ENCODE measurements around the gene AR. TPM values are rescaled to one million over a fixed set of nuclear protein-coding genes. Genes with fewer than 3 reads are reported as not detected.
"Not testable (repeated sequence)": the region's sequence is repeated elsewhere in the genome, so short reads cannot be mapped to it uniquely, and the experiment has no call there.

Gene AR
- total and polyA plus RNA-seq, 2 donors, result 1.7 to 6.0 TPM

- Histone ChIP-seq H3K27ac (ENCODE audit: low read depth in 1 of 2, low read length in 1 of 2) (no peak overlapping the region), H3K9me3 (ENCODE audit: control insufficient read depth in 2 of 2, insufficient read depth in 1 of 2, low read length in 1 of 2) (no peaks in the 10 kb centered on the region), H3K4me3 (ENCODE audit: low read length in 2 of 2) (no peak overlapping the region), H3K4me1 (ENCODE audit: control insufficient read depth in 2 of 2, insufficient read depth in 2 of 2, low read length in 2 of 2) (no peaks in the 10 kb centered on the region), H3K27me3 (ENCODE audit: control insufficient read depth in 2 of 2, insufficient read depth in 1 of 2, low read length in 1 of 2) (no peaks in the 10 kb centered on the region), H3K36me3 (ENCODE audit: control insufficient read depth in 2 of 2, insufficient read depth in 2 of 2, low read length in 1 of 2) (no peaks in the 10 kb centered on the region)
- DNase-seq (ENCODE audit: low read depth in 6 of 9, low spot score in 9 of 9), result no peak
These were observed 69.5 kb downstream of the AR start for GRCh38 chrX:67613366-67613765.

GRCh38 chrX:67613996-67614395, 70.2 kb downstream of the AR start:
- DNase-seq (ENCODE audit: low read depth in 6 of 9, low spot score in 9 of 9), result no peak
- Histone ChIP-seq H3K36me3 (ENCODE audit: control insufficient read depth in 2 of 2, insufficient read depth in 2 of 2, low read length in 1 of 2) (no peaks in the 10 kb centered on the region), H3K27me3 (ENCODE audit: control insufficient read depth in 2 of 2, insufficient read depth in 1 of 2, low read length in 1 of 2) (no peaks in the 10 kb centered on the region), H3K27ac (ENCODE audit: low read depth in 1 of 2, low read length in 1 of 2) (no peak overlapping the region), H3K4me1 (ENCODE audit: control insufficient read depth in 2 of 2, insufficient read depth in 2 of 2, low read length in 2 of 2) (no peaks in the 10 kb centered on the region), H3K4me3 (ENCODE audit: low read length in 2 of 2) (no peak overlapping the region), H3K9me3 (ENCODE audit: control insufficient read depth in 2 of 2, insufficient read depth in 1 of 2, low read length in 1 of 2) (no peaks in the 10 kb centered on the region)
- WGBS, result 70% methylated on average over 2 of the region's 2 CpGs

GRCh38 chrX:67614423-67614822, 70.6 kb downstream of the AR start:
- H3K27ac ChIP-seq (ENCODE audit: low read depth in 1 of 2, low read length in 1 of 2), result no peak overlapping the region
- 98% methylated on average over 1 of the region's 1 CpG for WGBS
- no peak overlapping the region for H3K4me3 ChIP-seq (ENCODE audit: low read length in 2 of 2)
- H3K27me3 ChIP-seq (ENCODE audit: control insufficient read depth in 2 of 2, insufficient read depth in 1 of 2, low read length in 1 of 2), result no peaks in the 10 kb centered on the region
- no peaks in the 10 kb centered on the region for H3K36me3 ChIP-seq (ENCODE audit: control insufficient read depth in 2 of 2, insufficient read depth in 2 of 2, low read length in 1 of 2)
- H3K9me3 ChIP-seq (ENCODE audit: control insufficient read depth in 2 of 2, insufficient read depth in 1 of 2, low read length in 1 of 2), result no peaks in the 10 kb centered on the region
- DNase-seq (ENCODE audit: low read depth in 6 of 9, low spot score in 9 of 9), result no peak
- H3K4me1 ChIP-seq (ENCODE audit: control insufficient read depth in 2 of 2, insufficient read depth in 2 of 2, low read length in 2 of 2), result no peaks in the 10 kb centered on the region

- no peaks in the 10 kb centered on the region for H3K9me3 ChIP-seq (ENCODE audit: control insufficient read depth in 2 of 2, insufficient read depth in 1 of 2, low read length in 1 of 2)
- no peaks in the 10 kb centered on the region for H3K4me1 ChIP-seq (ENCODE audit: control insufficient read depth in 2 of 2, insufficient read depth in 2 of 2, low read length in 2 of 2)
- H3K27ac ChIP-seq (ENCODE audit: low read depth in 1 of 2, low read length in 1 of 2), result no peak overlapping the region
- no peak for DNase-seq (ENCODE audit: low read depth in 6 of 9, low spot score in 9 of 9)
- H3K4me3 ChIP-seq (ENCODE audit: low read length in 2 of 2), result no peak overlapping the region
- whole genome bisulfite sequencing, result 97% methylated on average over 1 of the region's 1 CpG
- H3K36me3 ChIP-seq (ENCODE audit: control insufficient read depth in 2 of 2, insufficient read depth in 2 of 2, low read length in 1 of 2), result no peaks in the 10 kb centered on the region
- no peaks in the 10 kb centered on the region for H3K27me3 ChIP-seq (ENCODE audit: control insufficient read depth in 2 of 2, insufficient read depth in 1 of 2, low read length in 1 of 2)
These were observed 75.4 kb downstream of the AR start for GRCh38 chrX:67619253-67619652.

GRCh38 chrX:67622053-67622585, 78.3 kb downstream of the AR start:
- no peaks in the 10 kb centered on the region for H3K36me3 ChIP-seq (ENCODE audit: control insufficient read depth in 2 of 2, insufficient read depth in 2 of 2, low read length in 1 of 2)
- DNase-seq (ENCODE audit: low read depth in 6 of 9, low spot score in 9 of 9), result no peak
- H3K9me3 ChIP-seq (ENCODE audit: control insufficient read depth in 2 of 2, insufficient read depth in 1 of 2, low read length in 1 of 2), result no peaks in the 10 kb centered on the region
- H3K4me3 ChIP-seq (ENCODE audit: low read length in 2 of 2), result no peak overlapping the region
- 93% methylated on average over 2 of the region's 2 CpGs for WGBS
- H3K27ac ChIP-seq (ENCODE audit: low read depth in 1 of 2, low read length in 1 of 2), result no peak overlapping the region
- H3K27me3 ChIP-seq (ENCODE audit: control insufficient read depth in 2 of 2, insufficient read depth in 1 of 2, low read length in 1 of 2), result no peaks in the 10 kb centered on the region
- H3K4me1 ChIP-seq (ENCODE audit: control insufficient read depth in 2 of 2, insufficient read depth in 2 of 2, low read length in 2 of 2), result no peaks in the 10 kb centered on the region

- no peak for DNase-seq (ENCODE audit: low read depth in 6 of 9, low spot score in 9 of 9)
- Histone ChIP-seq H3K9me3 (ENCODE audit: control insufficient read depth in 2 of 2, insufficient read depth in 1 of 2, low read length in 1 of 2) (no peaks in the 10 kb centered on the region), H3K36me3 (ENCODE audit: control insufficient read depth in 2 of 2, insufficient read depth in 2 of 2, low read length in 1 of 2) (no peaks in the 10 kb centered on the region), H3K4me3 (ENCODE audit: low read length in 2 of 2) (no peak overlapping the region), H3K27ac (ENCODE audit: low read depth in 1 of 2, low read length in 1 of 2) (no peak overlapping the region), H3K4me1 (ENCODE audit: control insufficient read depth in 2 of 2, insufficient read depth in 2 of 2, low read length in 2 of 2) (no peaks in the 10 kb centered on the region), H3K27me3 (ENCODE audit: control insufficient read depth in 2 of 2, insufficient read depth in 1 of 2, low read length in 1 of 2) (no peaks in the 10 kb centered on the region)
These were observed 80.5 kb downstream of the AR start for GRCh38 chrX:67624325-67624724.

GRCh38 chrX:67635424-67635823, 91.6 kb downstream of the AR start:
- Histone ChIP-seq H3K36me3 (ENCODE audit: control insufficient read depth in 2 of 2, insufficient read depth in 2 of 2, low read length in 1 of 2) (no peaks in the 10 kb centered on the region), H3K4me3 (ENCODE audit: low read length in 2 of 2) (no peak overlapping the region), H3K27ac (ENCODE audit: low read depth in 1 of 2, low read length in 1 of 2) (no peak overlapping the region), H3K27me3 (ENCODE audit: control insufficient read depth in 2 of 2, insufficient read depth in 1 of 2, low read length in 1 of 2) (no peaks in the 10 kb centered on the region), H3K4me1 (ENCODE audit: control insufficient read depth in 2 of 2, insufficient read depth in 2 of 2, low read length in 2 of 2) (no peaks in the 10 kb centered on the region), H3K9me3 (ENCODE audit: control insufficient read depth in 2 of 2, insufficient read depth in 1 of 2, low read length in 1 of 2) (no peaks in the 10 kb centered on the region)
- WGBS, result 98% methylated on average over 2 of the region's 2 CpGs
- no peak for DNase-seq (ENCODE audit: low read depth in 6 of 9, low spot score in 9 of 9)

- Histone ChIP-seq H3K27me3 (ENCODE audit: control insufficient read depth in 2 of 2, insufficient read depth in 1 of 2, low read length in 1 of 2) (no peaks in the 10 kb centered on the region), H3K27ac (ENCODE audit: low read depth in 1 of 2, low read length in 1 of 2) (no peak overlapping the region), H3K36me3 (ENCODE audit: control insufficient read depth in 2 of 2, insufficient read depth in 2 of 2, low read length in 1 of 2) (no peaks in the 10 kb centered on the region), H3K4me1 (ENCODE audit: control insufficient read depth in 2 of 2, insufficient read depth in 2 of 2, low read length in 2 of 2) (no peaks in the 10 kb centered on the region), H3K9me3 (ENCODE audit: control insufficient read depth in 2 of 2, insufficient read depth in 1 of 2, low read length in 1 of 2) (no peaks in the 10 kb centered on the region), H3K4me3 (ENCODE audit: low read length in 2 of 2) (no peak overlapping the region)
- no peak for DNase-seq (ENCODE audit: low read depth in 6 of 9, low spot score in 9 of 9)
These were observed 92.7 kb downstream of the AR start for GRCh38 chrX:67636532-67636931.

GRCh38 chrX:67637293-67637692, 93.5 kb downstream of the AR start:
- not testable (repeated sequence) for H3K4me1 ChIP-seq (ENCODE audit: control insufficient read depth in 2 of 2, insufficient read depth in 2 of 2, low read length in 2 of 2); DNase-seq (ENCODE audit: low read depth in 6 of 9, low spot score in 9 of 9); H3K27ac ChIP-seq (ENCODE audit: low read depth in 1 of 2, low read length in 1 of 2); H3K9me3 ChIP-seq (ENCODE audit: control insufficient read depth in 2 of 2, insufficient read depth in 1 of 2, low read length in 1 of 2); H3K27me3 ChIP-seq (ENCODE audit: control insufficient read depth in 2 of 2, insufficient read depth in 1 of 2, low read length in 1 of 2); H3K36me3 ChIP-seq (ENCODE audit: control insufficient read depth in 2 of 2, insufficient read depth in 2 of 2, low read length in 1 of 2); H3K4me3 ChIP-seq (ENCODE audit: low read length in 2 of 2)
- WGBS, result 98% methylated on average over 2 of the region's 3 CpGs

- WGBS, result 91% methylated on average over 4 of the region's 4 CpGs
- DNase-seq (ENCODE audit: low read depth in 6 of 9, low spot score in 9 of 9), result no peak
- H3K4me1 ChIP-seq (ENCODE audit: control insufficient read depth in 2 of 2, insufficient read depth in 2 of 2, low read length in 2 of 2), result no peaks in the 10 kb centered on the region
- H3K27me3 ChIP-seq (ENCODE audit: control insufficient read depth in 2 of 2, insufficient read depth in 1 of 2, low read length in 1 of 2), result no peaks in the 10 kb centered on the region
- H3K9me3 ChIP-seq (ENCODE audit: control insufficient read depth in 2 of 2, insufficient read depth in 1 of 2, low read length in 1 of 2), result no peaks in the 10 kb centered on the region
- no peak overlapping the region for H3K4me3 ChIP-seq (ENCODE audit: low read length in 2 of 2)
- no peak overlapping the region for H3K27ac ChIP-seq (ENCODE audit: low read depth in 1 of 2, low read length in 1 of 2)
- H3K36me3 ChIP-seq (ENCODE audit: control insufficient read depth in 2 of 2, insufficient read depth in 2 of 2, low read length in 1 of 2), result no peaks in the 10 kb centered on the region
These were observed 104.5 kb downstream of the AR start for GRCh38 chrX:67648361-67648760.

Data from thymus (tissue), 11 donors.